Eye (tissue), 1 donor: Measurements from ENCODE around the gene ANKRD33B.
A peak's percentile ranks its signal among the peaks of the same experiment; 100 is the strongest.
"Not testable (repeated sequence)": the region's sequence is repeated elsewhere in the genome, so short reads cannot be mapped to it uniquely, and the experiment has no call there.

Source experiments
- DNase-seq: peaks from one replicate; pipeline ENCODE4 v3.0.0-alpha.2; 2015

The ANKRD33B gene

DNA sequence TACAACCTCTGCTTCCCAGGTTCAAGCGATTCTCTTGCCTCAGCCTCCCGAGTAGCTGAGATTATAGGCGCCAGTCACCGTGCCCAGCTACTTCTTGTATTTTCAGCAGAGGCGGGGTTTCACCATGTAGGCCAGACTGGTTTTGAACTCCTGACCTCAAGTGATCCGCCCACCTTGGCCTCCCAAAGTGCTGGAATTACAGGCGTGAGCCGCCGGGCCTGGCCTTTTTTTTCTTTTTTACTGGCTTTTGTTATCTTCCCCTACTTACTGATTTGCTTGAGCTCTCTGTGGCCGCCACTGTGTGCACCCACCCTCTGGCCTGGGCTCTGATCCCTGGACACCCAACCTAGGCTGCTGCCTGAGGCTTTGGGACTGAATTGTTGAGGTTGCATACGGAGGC lies 60.3 kb downstream of the ANKRD33B start:
- DNase-seq = no peak

DNA sequence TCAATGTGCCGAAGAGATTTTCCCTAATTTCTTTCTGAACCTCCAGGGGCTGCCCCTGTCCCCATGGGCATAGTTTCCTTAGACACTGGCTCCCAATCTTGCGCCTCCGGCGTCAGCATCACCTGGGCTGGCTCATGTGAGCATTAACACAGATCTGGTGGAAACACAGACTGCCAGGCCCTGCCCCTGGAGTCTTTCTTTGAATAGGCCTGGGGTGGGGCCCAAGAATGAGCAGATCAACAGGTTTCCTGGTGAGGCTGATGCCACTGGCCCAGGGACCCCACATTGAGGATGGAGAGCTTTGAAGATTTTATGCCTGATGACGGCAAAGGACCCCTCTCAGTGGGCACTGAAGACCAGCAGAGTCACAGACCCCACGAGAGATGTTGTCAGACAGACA lies 60.8 kb downstream of the ANKRD33B start:
- DNase-seq = no peak

DNA sequence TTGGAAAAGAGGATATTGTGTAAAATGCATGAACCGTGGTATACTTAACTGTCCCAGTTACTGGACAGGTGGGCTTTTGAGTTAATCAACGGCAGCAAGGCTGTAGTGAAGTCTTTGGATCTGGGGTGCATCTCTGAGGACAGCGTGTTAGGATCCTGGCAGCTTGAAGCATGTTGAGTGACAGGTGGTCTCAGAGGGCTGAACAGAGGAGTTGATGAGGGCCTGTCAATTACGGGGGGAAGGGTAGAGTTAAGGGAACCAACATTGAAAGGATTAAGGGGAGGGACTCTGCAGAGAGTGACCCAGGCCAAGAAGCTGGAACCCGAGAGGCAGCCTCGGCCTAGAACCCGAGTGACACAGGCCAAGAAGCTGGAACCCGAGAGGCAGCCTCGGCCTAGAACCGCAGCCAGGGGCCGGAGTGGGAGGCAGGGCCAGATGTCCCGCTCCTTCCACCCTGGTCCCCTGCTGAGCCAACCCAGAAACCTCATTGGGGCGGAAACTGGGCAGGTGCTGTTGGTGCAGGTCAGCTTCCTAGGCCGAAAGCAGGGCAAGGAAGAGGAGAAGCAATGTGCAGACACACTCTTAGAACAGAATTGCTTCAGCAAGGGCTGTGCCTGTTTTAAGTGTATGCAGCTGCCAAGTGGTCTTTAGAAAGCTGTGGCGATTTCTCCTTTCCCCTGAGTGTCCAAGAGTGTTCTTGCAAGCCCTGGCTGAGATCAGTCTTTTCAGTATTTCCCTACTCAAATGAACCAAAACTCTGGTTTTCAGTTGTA lies 62.0 kb downstream of the ANKRD33B start:
- DNase-seq = no peak

DNA sequence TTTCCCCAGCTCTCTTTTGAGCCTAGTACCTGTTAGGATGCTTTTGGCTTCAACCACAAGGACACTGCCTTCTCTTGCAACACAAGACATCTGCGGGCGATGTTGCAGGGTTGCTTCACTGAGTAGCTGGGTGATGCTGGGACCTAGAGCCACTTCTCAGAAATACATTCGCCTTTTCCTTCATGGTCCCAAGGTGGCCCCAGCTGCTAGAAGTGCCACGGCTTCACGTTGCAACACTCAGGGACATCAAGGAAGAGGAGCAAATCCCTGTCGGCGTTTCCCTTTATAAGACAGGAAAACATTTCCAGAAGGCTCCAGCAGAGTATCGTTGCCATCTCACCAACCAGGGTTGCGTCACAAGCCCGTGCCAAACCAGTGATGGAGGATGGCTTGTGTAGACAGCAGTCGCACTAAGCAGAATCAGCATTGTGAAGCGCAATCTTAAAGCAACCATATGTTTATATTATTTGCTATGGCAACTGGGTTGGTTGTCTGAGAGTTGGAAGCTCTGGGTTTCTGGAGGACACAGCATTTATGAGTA lies 62.7 kb downstream of the ANKRD33B start:
- no peak for DNase-seq

DNA sequence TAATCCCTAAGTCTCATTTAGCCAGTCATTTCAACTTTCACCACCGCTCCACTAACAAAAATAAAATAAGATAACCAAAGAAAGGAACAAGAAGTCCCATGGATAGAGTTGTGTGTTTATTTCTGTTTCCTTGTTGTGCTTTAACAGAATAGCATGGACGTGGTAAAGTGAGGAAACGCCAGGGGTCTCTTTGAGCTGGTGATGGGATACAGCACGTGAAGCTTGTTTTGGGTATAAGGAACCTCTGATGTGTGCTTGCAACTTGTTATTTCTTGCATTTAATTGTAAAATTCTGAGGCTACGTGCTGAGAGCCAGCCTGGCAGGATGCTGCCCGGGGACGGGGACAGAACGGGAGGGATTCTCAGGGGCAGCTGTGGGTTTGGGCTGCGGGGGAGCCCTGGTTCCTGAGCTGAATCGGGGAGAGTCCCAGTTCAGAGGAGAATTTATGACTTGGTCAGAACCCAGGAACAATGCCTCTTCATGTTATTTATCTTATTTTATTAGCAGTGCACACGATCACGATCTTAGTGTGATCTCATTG lies 63.4 kb downstream of the ANKRD33B start:
- DNase-seq = peak; percentile 60

DNA sequence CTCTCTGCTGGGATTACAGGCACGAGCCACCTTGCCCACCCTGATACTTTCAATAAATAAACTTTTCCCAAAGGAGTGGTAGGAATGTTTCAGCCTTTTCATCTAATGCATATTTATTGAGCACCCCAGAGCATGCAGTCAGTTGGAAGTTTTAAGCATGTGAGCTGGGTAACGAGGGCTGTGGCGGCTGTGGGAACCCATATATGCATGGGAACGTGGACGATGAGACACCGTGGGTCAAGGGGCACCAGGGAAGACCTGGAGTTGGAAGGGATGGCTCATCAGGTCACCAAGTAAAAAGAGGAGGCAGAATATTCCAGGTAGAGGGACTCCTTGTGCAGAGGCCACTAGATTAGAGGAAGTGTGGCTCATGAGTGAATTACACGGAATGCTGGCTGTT lies 64.7 kb downstream of the ANKRD33B start:
- DNase-seq = no peak

DNA sequence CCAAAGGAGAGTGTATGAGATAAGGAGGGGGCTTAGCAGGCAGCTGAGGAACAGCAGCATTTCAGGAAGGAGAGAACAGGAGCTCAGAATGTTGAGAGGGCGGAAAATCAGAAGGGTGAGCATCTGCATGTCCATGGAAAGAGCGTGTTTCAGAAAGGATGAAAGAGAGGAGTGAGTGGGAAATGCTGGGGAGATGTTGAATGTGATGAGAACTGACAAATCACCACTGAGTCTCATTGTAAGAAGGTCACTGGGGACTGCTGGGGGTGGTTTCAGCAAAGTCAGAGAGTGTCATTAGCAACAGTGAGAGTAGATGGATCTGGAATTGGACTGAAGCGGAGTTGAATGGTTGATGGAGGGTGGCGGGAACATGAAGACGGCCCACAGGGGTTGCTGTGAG lies 65.8 kb downstream of the ANKRD33B start:
- DNase-seq = peak; percentile 58

DNA sequence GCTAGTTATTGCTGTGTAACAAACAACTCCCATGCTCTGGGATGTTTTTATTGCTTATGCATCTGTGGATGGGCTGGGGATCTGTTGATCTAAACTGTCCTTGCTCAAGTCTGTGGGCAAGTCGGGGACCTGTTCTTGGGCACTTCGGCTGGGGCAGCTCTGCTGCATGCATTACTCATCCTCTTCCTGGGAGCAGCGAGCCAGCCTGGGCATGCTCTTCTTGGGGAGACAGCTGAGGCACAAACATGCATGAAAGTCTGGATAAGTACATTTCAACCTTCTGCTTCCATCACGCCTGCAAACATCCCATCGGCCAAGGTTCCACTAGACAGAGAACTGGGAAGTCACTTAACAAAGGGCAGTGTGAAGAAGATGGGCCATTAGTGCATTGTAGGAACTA lies 66.3 kb downstream of the ANKRD33B start:
- DNase-seq = no peak

DNA sequence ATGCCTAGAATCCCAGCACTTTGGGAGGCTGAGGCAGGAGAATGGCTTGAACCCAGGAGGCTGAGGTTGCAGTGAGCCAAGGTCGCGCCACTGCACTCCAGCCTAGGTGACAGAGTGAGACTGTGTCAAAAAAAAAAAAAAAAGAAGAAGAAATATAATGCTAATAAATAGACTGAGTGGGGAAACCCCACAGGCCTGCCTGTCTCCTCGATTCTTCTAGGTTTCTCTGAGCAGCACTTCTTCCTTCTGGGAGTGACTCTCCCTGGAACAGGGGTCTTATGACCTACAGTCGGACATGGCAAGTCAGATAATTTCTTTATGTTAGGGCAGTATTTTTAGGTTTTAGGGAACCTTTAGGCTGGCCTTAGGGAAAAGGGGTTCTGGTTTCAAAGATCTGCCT lies 66.9 kb downstream of the ANKRD33B start:
- DNase-seq = not testable (repeated sequence)

DNA sequence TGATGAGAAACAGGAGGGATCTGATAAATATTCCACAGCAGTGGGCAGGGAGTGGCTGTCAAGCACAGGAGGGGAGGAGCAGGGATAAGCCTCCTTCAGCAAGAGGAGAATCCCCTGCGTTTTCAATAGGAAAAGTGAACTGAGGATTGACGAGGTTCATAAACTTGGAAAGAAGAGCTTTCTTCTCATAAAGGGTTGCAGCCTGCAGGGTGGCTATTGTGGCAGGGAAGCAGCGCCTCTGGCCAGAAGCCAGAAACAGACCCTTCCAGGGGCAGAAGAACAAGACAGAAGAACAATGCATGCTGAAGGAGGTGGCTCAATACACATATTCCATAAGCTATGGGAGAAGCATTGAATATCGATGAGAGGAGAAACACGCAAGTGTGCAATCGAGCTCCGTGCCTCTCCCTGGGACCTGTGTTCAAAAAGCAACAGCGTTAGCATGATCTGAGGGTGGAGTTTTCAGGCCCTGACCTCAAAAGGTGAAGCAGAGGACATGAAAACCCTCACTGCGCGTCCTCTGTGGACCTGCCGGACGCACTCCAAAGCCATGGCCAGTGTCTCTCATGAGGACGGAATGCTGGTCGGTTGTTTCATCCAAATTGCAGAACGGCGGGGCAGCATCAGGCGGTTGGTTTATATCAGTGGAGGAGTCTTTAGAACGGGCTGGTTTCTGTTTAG lies 67.6 kb downstream of the ANKRD33B start:
- DNase-seq = no peak

DNA sequence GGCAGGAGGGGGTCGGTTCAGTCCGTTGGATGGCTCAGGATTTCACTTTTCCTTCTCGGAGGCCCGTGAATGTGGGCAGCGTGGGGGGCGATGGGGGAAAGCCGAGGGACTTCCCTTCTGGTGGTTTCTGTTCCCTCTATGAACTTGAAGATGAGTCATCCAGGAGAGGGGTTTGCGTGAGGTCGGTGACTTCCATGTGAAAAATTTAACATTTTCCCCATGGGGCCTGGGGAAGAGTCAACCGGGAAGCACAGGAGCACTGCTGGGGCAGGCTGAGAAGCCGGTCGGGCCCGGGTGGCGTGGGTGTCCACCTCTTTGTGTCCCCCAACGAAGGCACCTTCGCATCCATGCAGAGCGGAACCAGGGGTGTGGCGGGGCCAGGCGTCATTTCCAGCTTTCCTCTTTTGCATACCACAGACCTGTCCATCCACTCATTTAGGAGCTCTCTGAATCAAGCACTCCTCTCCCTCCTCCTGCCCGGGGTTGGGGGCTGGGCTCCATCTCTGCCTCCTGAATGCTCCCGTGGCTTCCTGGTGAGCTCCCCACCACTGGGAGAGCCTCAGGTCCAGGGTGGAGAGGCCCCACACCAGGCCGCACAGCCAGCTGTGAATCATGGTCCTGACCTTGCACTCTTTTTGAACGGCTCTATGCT lies 68.4 kb downstream of the ANKRD33B start:
- DNase-seq = no peak

DNA sequence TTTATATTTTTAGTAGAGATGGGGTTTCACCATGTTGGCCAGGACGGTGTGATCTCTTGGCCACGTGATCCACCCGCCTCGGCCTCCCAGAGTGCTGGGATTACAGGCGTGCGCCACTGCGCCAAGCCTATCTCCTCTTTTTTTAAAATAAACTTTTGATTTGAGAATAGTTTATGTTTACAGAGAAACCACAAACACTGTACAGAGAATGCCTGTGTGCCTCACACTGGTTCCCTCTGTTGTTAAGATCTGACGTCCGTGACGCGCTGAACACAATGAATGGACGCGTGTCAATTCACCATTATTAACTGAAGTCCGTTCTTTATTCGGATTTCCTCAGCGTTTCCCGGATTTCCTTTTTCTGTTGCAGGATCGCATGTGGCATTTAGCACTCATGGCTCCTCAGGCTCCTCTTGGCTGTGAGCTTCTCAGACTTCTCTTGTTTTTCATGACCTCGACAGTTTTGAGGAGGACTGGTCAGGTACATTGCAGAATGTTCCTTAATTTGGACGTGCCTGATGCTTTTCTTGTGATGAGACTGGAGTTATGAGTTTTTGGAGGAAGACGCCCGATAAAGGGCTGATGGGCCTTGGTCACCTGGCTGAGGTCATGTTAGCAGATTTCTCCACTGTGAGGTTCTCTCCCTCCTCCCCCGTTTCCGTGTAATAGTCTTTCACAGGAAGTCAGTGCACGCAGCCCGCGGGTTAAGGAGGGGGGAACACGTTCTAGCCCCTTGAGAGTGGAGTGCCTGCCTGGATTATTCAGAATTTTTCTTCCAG lies 69.6 kb downstream of the ANKRD33B start:
- no peak for DNase-seq

DNA sequence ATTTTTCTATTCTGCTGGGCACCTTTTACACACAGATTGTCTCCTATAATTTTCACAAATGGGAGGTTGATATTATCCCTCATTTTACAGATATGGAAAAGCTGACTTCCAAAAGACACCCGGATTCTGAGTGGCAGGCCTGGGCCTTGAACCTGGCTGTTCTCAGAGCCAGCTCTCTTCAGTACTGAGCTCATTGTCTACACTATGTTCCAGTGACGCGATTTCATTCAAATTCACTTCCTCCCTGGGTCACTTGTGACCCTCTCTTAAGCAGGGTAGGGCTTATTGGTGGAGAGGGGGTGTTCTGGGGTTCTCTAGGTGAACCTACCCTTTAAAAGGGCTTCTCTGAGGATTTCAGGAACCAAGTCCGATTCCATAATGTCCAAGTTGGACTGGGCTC lies 70.2 kb downstream of the ANKRD33B start:
- DNase-seq = no peak

DNA sequence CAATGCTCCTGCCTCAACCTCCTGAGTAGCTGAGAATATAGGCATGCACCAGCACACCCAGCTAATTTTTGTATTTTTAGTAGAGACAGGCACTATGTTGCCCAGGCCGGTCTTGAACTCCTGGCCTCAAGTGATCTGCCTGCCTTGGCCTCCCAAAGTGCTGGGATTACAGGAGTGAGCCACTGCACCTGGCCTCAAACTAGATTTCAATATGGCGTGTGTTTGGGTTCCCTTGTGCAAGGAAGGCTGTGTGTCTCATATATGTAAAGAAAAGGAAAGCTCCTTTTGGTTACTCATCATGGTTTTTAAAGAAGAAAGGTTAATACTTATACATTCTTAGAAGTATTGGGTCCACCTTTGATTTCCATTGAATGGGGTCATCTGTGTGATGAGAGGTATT lies 70.7 kb downstream of the ANKRD33B start:
- no peak for DNase-seq

DNA sequence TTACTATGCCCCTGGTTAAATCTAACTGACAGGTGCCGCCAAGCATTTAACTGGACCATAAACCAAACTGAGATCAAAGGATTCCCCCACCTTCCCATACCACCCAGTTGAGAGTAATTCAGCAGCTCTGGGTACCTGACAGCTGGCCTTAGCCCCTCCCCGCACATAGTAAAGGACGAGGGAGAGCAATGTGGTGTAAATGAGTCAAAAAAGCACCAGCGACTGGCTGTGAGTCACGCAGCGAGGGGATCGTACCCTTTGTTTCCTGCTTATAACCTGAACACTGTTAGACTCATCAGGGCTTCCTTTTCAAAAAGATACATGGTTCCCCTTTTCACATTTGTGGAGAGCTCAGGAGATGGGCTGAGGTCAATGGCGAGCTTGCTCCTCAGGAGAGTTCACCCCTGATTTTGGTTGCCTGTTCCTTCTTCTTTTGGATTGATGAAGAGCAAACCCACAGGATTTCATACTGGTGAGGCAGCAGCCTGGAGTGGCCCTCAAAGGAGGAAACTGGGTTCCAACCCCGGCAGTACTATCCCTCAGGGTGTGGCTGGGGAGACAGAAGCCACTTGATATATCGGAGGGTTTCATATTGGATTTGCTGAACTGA lies 71.5 kb downstream of the ANKRD33B start:
- peak; percentile 37 for DNase-seq

DNA sequence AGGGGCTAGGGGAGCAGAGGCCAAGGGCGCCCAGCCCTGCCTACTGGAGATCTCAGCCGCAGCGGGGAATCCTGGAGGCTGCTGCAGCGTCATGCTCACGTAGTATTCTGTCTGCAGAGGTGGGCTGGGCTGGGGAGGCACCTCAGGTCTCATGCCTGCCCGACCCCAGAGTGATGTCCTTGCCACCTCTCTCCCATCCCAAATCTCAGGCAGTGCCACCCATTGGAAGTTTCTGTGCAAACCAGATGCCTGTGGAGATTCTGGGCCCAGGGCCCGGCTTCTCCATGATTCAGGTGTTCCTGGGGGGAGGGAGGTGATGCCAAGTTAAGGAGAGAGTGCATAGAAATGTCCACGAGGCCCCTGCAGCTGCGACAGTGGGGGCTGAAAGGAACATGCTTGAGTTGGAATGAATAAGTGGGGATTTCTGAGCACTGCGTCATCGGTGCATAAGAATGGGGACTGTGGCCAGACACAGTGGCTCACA lies 72.0 kb downstream of the ANKRD33B start:
- no peak for DNase-seq

DNA sequence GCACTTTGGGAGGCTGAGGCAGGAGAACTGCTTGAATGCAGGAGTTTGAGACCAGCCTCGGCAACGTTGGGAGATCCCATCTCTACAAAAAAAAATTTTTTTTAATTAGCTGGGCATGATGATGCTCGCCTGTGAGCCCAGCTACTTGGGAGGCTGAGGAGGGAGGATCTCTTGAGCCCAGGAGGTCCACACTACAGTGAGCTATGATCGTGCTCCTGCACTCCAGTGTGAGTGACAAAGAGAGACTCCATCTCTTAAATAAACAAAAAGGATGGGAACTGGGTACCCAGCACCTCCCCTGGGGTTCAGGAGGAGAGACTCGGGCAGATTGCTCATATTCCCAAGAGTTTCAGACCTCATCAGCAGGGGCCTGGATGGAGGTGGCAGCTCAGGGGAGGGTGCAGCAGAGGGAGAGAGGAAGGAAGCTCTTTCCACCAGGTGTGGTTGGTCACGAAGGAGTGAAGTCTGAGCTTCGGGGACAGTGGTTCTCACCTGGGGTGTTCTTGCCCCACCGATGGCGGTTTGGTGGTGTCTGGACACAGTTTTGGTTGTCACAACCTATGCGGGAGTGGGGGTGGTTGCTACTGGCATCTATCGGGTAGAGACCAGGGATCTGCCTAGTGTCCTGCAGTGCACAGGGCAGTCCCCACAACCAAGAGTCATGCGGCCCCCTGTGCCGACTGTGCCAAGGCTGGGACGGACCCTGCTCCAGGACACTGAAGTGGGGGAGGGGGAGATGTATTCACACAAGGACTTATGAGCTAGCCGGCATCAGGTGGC lies 72.7 kb downstream of the ANKRD33B start:
- DNase-seq = no peak

DNA sequence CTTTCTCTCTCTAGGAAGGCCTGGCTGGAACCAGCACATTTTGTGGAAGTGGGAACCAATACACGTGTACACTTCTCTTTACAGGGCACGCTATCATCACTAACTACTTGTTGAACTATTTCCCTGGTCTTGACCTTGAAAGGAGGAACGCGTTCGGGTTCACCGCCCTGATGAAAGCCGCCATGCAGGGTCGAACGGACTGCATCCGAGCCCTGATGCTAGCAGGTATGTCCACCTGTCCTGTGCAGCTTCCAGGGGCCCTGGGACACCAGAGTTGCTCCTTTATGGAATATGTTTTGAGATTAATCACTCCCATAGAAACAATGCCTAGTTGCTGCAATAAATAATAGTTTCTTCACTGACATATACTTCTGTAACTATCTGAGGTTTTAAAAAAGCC lies 74.1 kb downstream of the ANKRD33B start:
- DNase-seq = no peak

DNA sequence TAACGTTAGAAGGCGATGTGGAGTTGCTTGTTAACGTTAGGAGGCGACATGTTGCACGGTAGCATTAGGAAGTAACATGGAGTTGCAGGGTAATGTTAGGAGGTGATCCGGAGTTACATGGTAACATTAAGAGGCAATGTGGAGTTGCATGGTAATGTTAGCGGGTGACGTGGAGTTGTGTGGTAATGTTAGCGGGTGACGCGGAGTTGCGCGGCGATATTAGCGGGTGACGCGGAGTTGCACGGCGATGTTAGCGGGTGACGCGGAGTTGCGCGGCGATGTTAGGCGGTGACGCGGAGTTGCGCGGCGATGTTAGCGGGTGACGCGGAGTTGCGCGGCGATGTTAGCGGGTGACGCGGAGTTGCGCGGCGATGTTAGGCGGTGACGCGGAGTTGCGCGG lies 74.9 kb downstream of the ANKRD33B start:
- not testable (repeated sequence) for DNase-seq

DNA sequence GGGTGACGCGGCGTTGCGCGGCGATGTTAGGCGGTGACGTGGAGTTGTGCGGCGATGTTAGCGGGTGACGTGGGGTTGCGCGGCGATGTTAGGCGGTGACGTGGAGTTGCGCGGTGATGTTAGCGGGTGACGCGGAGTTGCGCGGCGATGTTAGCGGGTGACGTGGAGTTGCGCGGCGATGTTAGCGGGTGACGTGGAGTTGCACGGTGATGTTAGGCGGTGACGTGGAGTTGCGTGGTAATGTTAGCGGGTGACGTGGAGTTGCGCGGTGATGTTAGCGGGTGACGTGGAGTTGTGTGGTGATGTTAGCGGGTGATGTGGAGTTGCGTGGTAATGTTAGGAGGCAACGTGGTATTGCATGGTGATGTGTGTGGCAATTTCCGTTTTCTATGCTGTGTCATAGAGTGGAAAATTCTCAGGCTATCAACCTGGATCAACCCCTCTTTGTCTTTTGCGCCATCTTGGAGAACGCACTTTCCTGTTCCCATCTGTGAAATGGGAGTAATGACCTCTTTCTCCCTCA lies 76.0 kb downstream of the ANKRD33B start:
- no peak for DNase-seq

DNA sequence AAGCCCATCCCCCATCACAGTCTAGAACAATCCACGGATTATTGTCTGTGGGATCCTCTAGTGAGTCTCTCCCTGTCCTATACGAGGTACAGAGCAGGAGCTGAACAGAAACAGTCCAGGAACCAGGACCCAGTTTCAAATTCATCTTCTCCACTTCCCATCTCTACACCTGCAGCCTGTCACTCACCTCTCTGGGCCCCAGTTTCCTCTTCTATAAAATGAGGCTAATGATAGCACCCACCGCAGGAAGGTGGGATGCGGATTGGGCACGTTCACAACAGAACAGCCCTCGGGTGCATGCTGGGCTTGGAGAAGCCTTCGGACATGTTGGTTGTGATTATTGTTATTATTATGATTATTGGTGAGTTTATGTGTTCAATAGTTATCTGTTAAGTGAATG lies 78.5 kb downstream of the ANKRD33B start:
- DNase-seq = no peak
